HepG2 (cell line): ENCODE results near the gene ARAP1.

ENCODE experiments used
- PLRG1 ChIP-seq: fragments of 450-650 bp; conservative IDR thresholded peaks from 2 replicates; pipeline ENCODE4 v1.6.1; 2016
- TCF12 ChIP-seq, 2 experiments: fragments of 450-650 bp in 1 of 2; sonication (generic) in 1 of 2; formaldehyde crosslinking in 1 of 2; IDR thresholded peaks; 2 replicates each; pipeline versions ENCODE4 v1.6.1 to v1.8.0; 2017 to 2022; ENCODE audit warnings: antibody characterized with exemption in 1 of 2, mild to moderate bottlenecking in 1 of 2, missing genetic modification reagents in 1 of 2, moderate library complexity in 1 of 2
- THAP11 ChIP-seq: IDR thresholded peaks from 2 replicates; pipeline ENCODE4 v1.6.1; 2016; ENCODE audit warnings: missing biosample characterization, missing genetic modification reagents
- ZBTB1 ChIP-seq: sonication (generic); formaldehyde crosslinking; IDR thresholded peaks from 2 replicates; pipeline ENCODE4 v1.4.0; 2020; ENCODE audit warnings: missing genetic modification reagents, borderline replicate concordance
- ZMYM2 ChIP-seq: sonication (generic); formaldehyde crosslinking; IDR thresholded peaks from 2 replicates; pipeline ENCODE4 v1.8.0; 2022; ENCODE audit warnings: mild to moderate bottlenecking, missing genetic modification reagents

- TF ChIP-seq TCF12 (IDR thresholded peaks at IDR 0.05), result no peak
- no peak for TF ChIP-seq TCF12 (CRISPR knock-in tag; IDR thresholded peaks at IDR 0.05)
- no peak for TF ChIP-seq PLRG1
- no peak for TF ChIP-seq ZMYM2 (CRISPR knock-in tag)
- no peak for TF ChIP-seq ZBTB1 (CRISPR knock-in tag)
- no peak for TF ChIP-seq THAP11
Observed at GRCh38 chr11:72678524-72678923, 73.7 kb downstream of the ARAP1 start.
